IMR-90 (cell line): ENCODE measurements around the gene DIAPH2. TPM values are rescaled to one million over a fixed set of nuclear protein-coding genes. Genes with fewer than 3 reads are reported as not detected.

Source experiments
- ATAC-seq: fragments of 200-7000 bp; cut with Tn5 transposase; 2 replicates; pipeline ENCODE4 v1.9.1; 2020; ENCODE audit warnings: low read depth, mild to moderate bottlenecking, moderate library complexity
- BruUV-seq: library from RNA; stranded (reverse); fragments of 400-500 nt; replicated peaks from 2 replicates; lab custom pipeline; 2021; lab: Mats Ljungman, UMichigan
- CTCF ChIA-PET: fragments of 300-600 bp; formaldehyde crosslinking; extraction: SDS; loops from one replicate; lab custom pipeline; 2021; ENCODE audit warnings: antibody characterized with exemption; lab: Yijun Ruan, JAX
- POLR2A ChIA-PET: fragments of 300-600 bp; sonication (Branson Sonifier 250); formaldehyde crosslinking; loops from one replicate; lab custom pipeline; 2022; ENCODE audit warnings: antibody characterized with exemption; ENCODE audit not compliant: unreplicated experiment; lab: Charles Lee
- DNase-seq: peaks from one replicate; pipeline ENCODE4 v3.0.0; 2013
- H2AFZ ChIP-seq: replicated peaks from 2 replicates; pipeline ENCODE3; 2013; ENCODE audit warnings: low read length, mild to moderate bottlenecking; ENCODE audit not compliant: poor library complexity
- H2AK5ac ChIP-seq: 2 replicates; pipeline ENCODE4 v1.6.1; 2013; ENCODE audit warnings: low read depth, low read length, inconsistent platforms
- H2AK9ac ChIP-seq: replicated peaks from 2 replicates; pipeline ENCODE3; 2013; ENCODE audit warnings: mild to moderate bottlenecking, low read depth, low read length, moderate library complexity; ENCODE audit not compliant: poor library complexity
- H2BK120ac ChIP-seq: 2 replicates; pipeline ENCODE4 v1.6.1; 2013; ENCODE audit warnings: low read depth, low read length, inconsistent platforms
- H2BK15ac ChIP-seq: 3 replicates; pipeline ENCODE4 v1.6.1; 2013; ENCODE audit warnings: low read depth, low read length, inconsistent platforms
- H2BK20ac ChIP-seq: 2 replicates; pipeline ENCODE4 v1.6.1; 2013; ENCODE audit warnings: low read depth, mild to moderate bottlenecking, inconsistent platforms, low read length, moderate library complexity
- H2BK5ac ChIP-seq: 2 replicates; pipeline ENCODE4 v1.6.1; 2013; ENCODE audit warnings: mild to moderate bottlenecking, low read depth, low read length, inconsistent platforms; ENCODE audit not compliant: poor library complexity, severe bottlenecking
- H3K14ac ChIP-seq: replicated peaks from 2 replicates; pipeline ENCODE4 v1.6.1; 2013; ENCODE audit warnings: low read depth, low read length, inconsistent platforms
- H3K18ac ChIP-seq: 2 replicates; pipeline ENCODE4 v1.6.1; 2013; ENCODE audit warnings: low read depth, low read length, control low read depth
- H3K23ac ChIP-seq: 2 replicates; pipeline ENCODE4 v1.6.1; 2013; ENCODE audit warnings: low read depth, low read length, inconsistent platforms
- H3K27ac ChIP-seq: 2 replicates; pipeline ENCODE4 v1.5.1; 2013; ENCODE audit warnings: mild to moderate bottlenecking, control low read depth, low read length; ENCODE audit not compliant: insufficient read depth
- H3K27me3 ChIP-seq: 2 replicates; pipeline ENCODE4 v1.6.1; 2013; ENCODE audit warnings: low read length; ENCODE audit not compliant: control insufficient read depth, insufficient read depth
- H3K36me3 ChIP-seq: 2 replicates; pipeline ENCODE4 v1.6.1; 2013; ENCODE audit warnings: low read length, mixed read lengths; ENCODE audit not compliant: control insufficient read depth, insufficient read depth
- H3K4ac ChIP-seq: 2 replicates; pipeline ENCODE4 v1.6.1; 2013; ENCODE audit warnings: low read depth, low read length, inconsistent platforms
- H3K4me1 ChIP-seq: 2 replicates; pipeline ENCODE4 v1.6.1; 2013; ENCODE audit warnings: low read length, mixed read lengths; ENCODE audit not compliant: control insufficient read depth, insufficient read depth
- H3K4me2 ChIP-seq: 2 replicates; pipeline ENCODE4 v1.6.1; 2013; ENCODE audit warnings: low read depth, mild to moderate bottlenecking, control low read depth, low read length, moderate library complexity
- H3K4me3 ChIP-seq: 2 replicates; pipeline ENCODE4 v1.5.1; 2013; ENCODE audit warnings: low read depth, mild to moderate bottlenecking, control low read depth, low read length, moderate library complexity; ENCODE audit not compliant: insufficient read depth
- H3K56ac ChIP-seq: 2 replicates; pipeline ENCODE4 v1.6.1; 2013; ENCODE audit warnings: low read length, inconsistent platforms; ENCODE audit not compliant: insufficient read depth; ENCODE audit errors: extremely low read depth
- H3K79me1 ChIP-seq, 2 experiments: 2 replicates each; pipeline ENCODE4 v1.6.1; 2013; ENCODE audit warnings: low read length in 2 of 2, inconsistent platforms in 1 of 2, low read depth in 1 of 2
- H3K9ac ChIP-seq: 2 replicates; pipeline ENCODE4 v1.6.1; 2013; ENCODE audit warnings: low read depth, low read length, control low read depth
- H3K9me1 ChIP-seq: 2 replicates; pipeline ENCODE4 v1.6.1; 2013; ENCODE audit warnings: low read length, inconsistent platforms; ENCODE audit not compliant: insufficient read depth
- H3K9me3 ChIP-seq: 2 replicates; pipeline ENCODE4 v1.6.1; 2013; ENCODE audit warnings: low read length; ENCODE audit not compliant: control insufficient read depth, insufficient read depth
- H4K20me1 ChIP-seq: 2 replicates; pipeline ENCODE4 v1.6.1; 2013; ENCODE audit warnings: low read length, inconsistent platforms; ENCODE audit not compliant: insufficient read depth
- H4K5ac ChIP-seq: 2 replicates; pipeline ENCODE4 v1.6.1; 2013; ENCODE audit warnings: mild to moderate bottlenecking, low read depth, low read length, control low read depth
- H4K8ac ChIP-seq, 2 experiments: 2 replicates each; pipeline ENCODE4 v1.6.1; 2013; ENCODE audit warnings: low read depth in 2 of 2, low read length in 2 of 2, control low read depth in 1 of 2, inconsistent platforms in 1 of 2
- H4K91ac ChIP-seq: 2 replicates; pipeline ENCODE4 v1.6.1; 2013; ENCODE audit warnings: low read depth, low read length, inconsistent platforms; ENCODE audit not compliant: insufficient read depth
- BHLHE40 ChIP-seq: fragments of 150-350 bp; IDR thresholded peaks from 2 replicates; pipeline ENCODE4 v1.6.1; 2016; ENCODE audit warnings: mild to moderate bottlenecking, low read depth, low read length
- CEBPB ChIP-seq: IDR thresholded peaks from 2 replicates; pipeline ENCODE4 v1.6.1; 2012; ENCODE audit warnings: low read depth, low read length, improper control_type of control experiment
- CHD1 ChIP-seq: IDR thresholded peaks from 2 replicates; pipeline ENCODE4 v1.6.1; 2012; ENCODE audit warnings: low read depth, low read length, improper control_type of control experiment
- FOS ChIP-seq: fragments of 150-350 bp; IDR thresholded peaks from 2 replicates; pipeline ENCODE4 v1.6.1; 2016; ENCODE audit warnings: low read depth, low read length
- MAZ ChIP-seq: IDR thresholded peaks from 2 replicates; pipeline ENCODE4 v1.6.1; 2012; ENCODE audit warnings: low read depth, mild to moderate bottlenecking, low read length, improper control_type of control experiment, moderate library complexity, borderline replicate concordance
- MXI1 ChIP-seq: IDR thresholded peaks from 2 replicates; pipeline ENCODE4 v1.6.1; 2012; ENCODE audit warnings: low read depth, mild to moderate bottlenecking, low read length, moderate library complexity, borderline replicate concordance
- NFE2L2 ChIP-seq: fragments of 150-350 bp; IDR thresholded peaks from 2 replicates; pipeline ENCODE4 v1.6.1; 2016; ENCODE audit warnings: low read depth, mild to moderate bottlenecking, low read length
- POLR2A ChIP-seq: IDR thresholded peaks from 2 replicates; pipeline ENCODE4 v1.6.1; 2012; ENCODE audit warnings: mild to moderate bottlenecking, low read depth, low read length
- RAD21 ChIP-seq: IDR thresholded peaks from 2 replicates; pipeline ENCODE4 v1.6.1; 2012; ENCODE audit warnings: low read length, improper control_type of control experiment
- RCOR1 ChIP-seq: IDR thresholded peaks from 2 replicates; pipeline ENCODE4 v1.6.1; 2012; ENCODE audit warnings: mild to moderate bottlenecking, low read length, improper control_type of control experiment; ENCODE audit not compliant: insufficient replicate concordance
- RFX5 ChIP-seq: IDR thresholded peaks from 2 replicates; pipeline ENCODE4 v1.8.0; 2012; ENCODE audit warnings: low read depth, mild to moderate bottlenecking, low read length, moderate library complexity
- SMC3 ChIP-seq: fragments of 150-350 bp; IDR thresholded peaks from 2 replicates; pipeline ENCODE4 v1.6.1; 2016; ENCODE audit warnings: low read depth, mild to moderate bottlenecking, antibody characterized with exemption, low read length, moderate library complexity
- dilution Hi-C: fragments of 300-500 bp; cut with HindIII; formaldehyde crosslinking; loops from one replicate; pipeline ENCODE4 v1.14.3; 2018; ENCODE audit warnings: low sequenced_read_pairs; ENCODE audit not compliant: unreplicated experiment
- in situ Hi-C: fragments of 300-500 bp; cut with MboI; formaldehyde crosslinking; loops from 3 replicates; pipeline ENCODE4 v1.14.3; 2019; ENCODE audit warnings: low sequenced_read_pairs, inconsistent platforms, mixed read lengths
- intact Hi-C: fragments of 100-400 bp; cut with micrococcal nuclease; formaldehyde crosslinking; loops from 2 replicates; pipeline ENCODE4 v1.10.0; 2022
- polyA plus RNA-seq, 3 experiments: library from polyadenylated mRNA; depleted of rRNA; stranded (reverse); fragments of >200 nt; gene quantifications; 2 replicates each; pipeline ENCODE4 v1.2.3, GENCODE V29; 2012; ENCODE audit warnings: low replicate concordance in 1 of 3
- total RNA-seq: library from RNA; depleted of rRNA; stranded (reverse); fragments of >200 nt; gene quantifications from 2 replicates; pipeline ENCODE4 v1.2.3, GENCODE V29; 2012
- TF ChIP-seq, protein P1 (sequence below): conservative IDR thresholded peaks from 2 replicates; pipeline ENCODE4 v1.5.1; 2012; ENCODE audit warnings: mild to moderate bottlenecking, low read depth, low read length, improper control_type of control experiment
- TF ChIP-seq, protein P2 (sequence below): fragments of 150-350 bp; IDR thresholded peaks from 2 replicates; pipeline ENCODE4 v1.6.1; 2017; ENCODE audit warnings: mild to moderate bottlenecking, antibody characterized with exemption, low read length, low read depth
- TF ChIP-seq, protein P3 (sequence below): fragments of 150-350 bp; IDR thresholded peaks from 2 replicates; pipeline ENCODE4 v1.6.1; 2016; ENCODE audit warnings: low read depth, mild to moderate bottlenecking, low read length, moderate library complexity, borderline replicate concordance

The DIAPH2 gene
- total and polyA plus RNA-seq, 2 of the 4 experiments (the other 2 are of a cell fraction): 3.6 to 19.9 TPM

DNA sequence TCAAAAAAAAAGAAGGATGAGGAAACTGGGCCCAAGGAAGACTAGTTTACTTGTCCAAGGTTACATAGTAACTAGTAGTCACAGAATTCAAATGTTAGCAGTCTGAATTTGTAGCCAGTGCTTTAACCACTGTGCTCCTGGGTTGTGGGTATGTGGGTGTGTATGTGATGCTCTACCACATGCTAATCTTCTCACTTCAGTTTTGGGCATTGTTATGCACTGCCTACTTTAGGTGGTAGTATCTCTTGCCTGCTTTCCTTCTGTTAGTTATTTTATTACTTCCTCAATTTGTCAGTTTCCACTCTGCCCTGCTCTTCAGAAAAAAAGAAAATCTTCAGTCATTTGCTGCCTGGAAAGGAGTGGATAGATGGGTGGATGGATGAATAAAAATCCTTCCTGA lies 418.3 kb downstream of the DIAPH2 start:
- Histone ChIP-seq H2AK5ac (no peak overlapping the region), H2BK15ac (no peak overlapping the region), H2BK120ac (no peak overlapping the region), H3K9ac (no peak overlapping the region), H3K36me3 (no peaks in the 10 kb centered on the region), H4K5ac (no peak overlapping the region), H3K9me1 (no peaks in the 10 kb centered on the region), H2BK5ac (no peak overlapping the region), H2AFZ (no peak overlapping the region), H3K4me1 (no peaks in the 10 kb centered on the region), H3K9me3 (no peaks in the 10 kb centered on the region), H3K79me1 (no peaks in the 10 kb centered on the region), H3K23ac (no peak overlapping the region), H4K91ac (no peak overlapping the region), H3K4ac (no peak overlapping the region), H3K18ac (no peak overlapping the region), H3K4me2 (no peak overlapping the region), H3K14ac (no peak overlapping the region), H3K27ac (no peak overlapping the region), H2BK20ac (no peak overlapping the region), H3K4me3 (no peak overlapping the region), H3K56ac (no peak overlapping the region), H2AK9ac (no peak overlapping the region), H4K20me1 (no peaks in the 10 kb centered on the region), H3K27me3 (no peaks in the 10 kb centered on the region), H4K8ac (no peak overlapping the region)
- DNase-seq (no peak), ATAC-seq (no peak)
- BruUV-seq: no TSS peak
- dilution Hi-C loops (no loop called here), in situ Hi-C loops (no loop called here), intact Hi-C loops (no loop called here)
- CTCF ChIA-PET: interaction anchor here (0.6 kb wide), 1 partner anchor 8 kb away, joined by 3 read pairs; no protein-coding TSS in a partner anchor
- POLR2A ChIA-PET: no interaction called here
- TF ChIP-seq FOS (no peak), MAZ (no peak), BHLHE40 (no peak), RCOR1 (no peak), CEBPB (no peak), RFX5 (no peak), SMC3 (no peak), POLR2A (no peak), NFE2L2 (no peak), CHD1 (no peak), MXI1 (no peak), RAD21 (no peak)
- TF ChIP-seq, protein P1, sequence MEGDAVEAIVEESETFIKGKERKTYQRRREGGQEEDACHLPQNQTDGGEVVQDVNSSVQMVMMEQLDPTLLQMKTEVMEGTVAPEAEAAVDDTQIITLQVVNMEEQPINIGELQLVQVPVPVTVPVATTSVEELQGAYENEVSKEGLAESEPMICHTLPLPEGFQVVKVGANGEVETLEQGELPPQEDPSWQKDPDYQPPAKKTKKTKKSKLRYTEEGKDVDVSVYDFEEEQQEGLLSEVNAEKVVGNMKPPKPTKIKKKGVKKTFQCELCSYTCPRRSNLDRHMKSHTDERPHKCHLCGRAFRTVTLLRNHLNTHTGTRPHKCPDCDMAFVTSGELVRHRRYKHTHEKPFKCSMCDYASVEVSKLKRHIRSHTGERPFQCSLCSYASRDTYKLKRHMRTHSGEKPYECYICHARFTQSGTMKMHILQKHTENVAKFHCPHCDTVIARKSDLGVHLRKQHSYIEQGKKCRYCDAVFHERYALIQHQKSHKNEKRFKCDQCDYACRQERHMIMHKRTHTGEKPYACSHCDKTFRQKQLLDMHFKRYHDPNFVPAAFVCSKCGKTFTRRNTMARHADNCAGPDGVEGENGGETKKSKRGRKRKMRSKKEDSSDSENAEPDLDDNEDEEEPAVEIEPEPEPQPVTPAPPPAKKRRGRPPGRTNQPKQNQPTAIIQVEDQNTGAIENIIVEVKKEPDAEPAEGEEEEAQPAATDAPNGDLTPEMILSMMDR: no peak
- TF ChIP-seq, protein P2, sequence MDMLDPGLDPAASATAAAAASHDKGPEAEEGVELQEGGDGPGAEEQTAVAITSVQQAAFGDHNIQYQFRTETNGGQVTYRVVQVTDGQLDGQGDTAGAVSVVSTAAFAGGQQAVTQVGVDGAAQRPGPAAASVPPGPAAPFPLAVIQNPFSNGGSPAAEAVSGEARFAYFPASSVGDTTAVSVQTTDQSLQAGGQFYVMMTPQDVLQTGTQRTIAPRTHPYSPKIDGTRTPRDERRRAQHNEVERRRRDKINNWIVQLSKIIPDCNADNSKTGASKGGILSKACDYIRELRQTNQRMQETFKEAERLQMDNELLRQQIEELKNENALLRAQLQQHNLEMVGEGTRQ: no peak
- TF ChIP-seq, protein P3, sequence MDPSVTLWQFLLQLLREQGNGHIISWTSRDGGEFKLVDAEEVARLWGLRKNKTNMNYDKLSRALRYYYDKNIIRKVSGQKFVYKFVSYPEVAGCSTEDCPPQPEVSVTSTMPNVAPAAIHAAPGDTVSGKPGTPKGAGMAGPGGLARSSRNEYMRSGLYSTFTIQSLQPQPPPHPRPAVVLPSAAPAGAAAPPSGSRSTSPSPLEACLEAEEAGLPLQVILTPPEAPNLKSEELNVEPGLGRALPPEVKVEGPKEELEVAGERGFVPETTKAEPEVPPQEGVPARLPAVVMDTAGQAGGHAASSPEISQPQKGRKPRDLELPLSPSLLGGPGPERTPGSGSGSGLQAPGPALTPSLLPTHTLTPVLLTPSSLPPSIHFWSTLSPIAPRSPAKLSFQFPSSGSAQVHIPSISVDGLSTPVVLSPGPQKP: no peak
